GM21786 (cell line): Measurements from ENCODE around the gene TRIM44.

ENCODE experiments used
- ATAC-seq: cut with Tn5 transposase; IDR thresholded peaks from one replicate; pipeline ENCODE4 v1.9.1; 2021; ENCODE audit not compliant: unreplicated experiment

The TRIM44 gene

DNA sequence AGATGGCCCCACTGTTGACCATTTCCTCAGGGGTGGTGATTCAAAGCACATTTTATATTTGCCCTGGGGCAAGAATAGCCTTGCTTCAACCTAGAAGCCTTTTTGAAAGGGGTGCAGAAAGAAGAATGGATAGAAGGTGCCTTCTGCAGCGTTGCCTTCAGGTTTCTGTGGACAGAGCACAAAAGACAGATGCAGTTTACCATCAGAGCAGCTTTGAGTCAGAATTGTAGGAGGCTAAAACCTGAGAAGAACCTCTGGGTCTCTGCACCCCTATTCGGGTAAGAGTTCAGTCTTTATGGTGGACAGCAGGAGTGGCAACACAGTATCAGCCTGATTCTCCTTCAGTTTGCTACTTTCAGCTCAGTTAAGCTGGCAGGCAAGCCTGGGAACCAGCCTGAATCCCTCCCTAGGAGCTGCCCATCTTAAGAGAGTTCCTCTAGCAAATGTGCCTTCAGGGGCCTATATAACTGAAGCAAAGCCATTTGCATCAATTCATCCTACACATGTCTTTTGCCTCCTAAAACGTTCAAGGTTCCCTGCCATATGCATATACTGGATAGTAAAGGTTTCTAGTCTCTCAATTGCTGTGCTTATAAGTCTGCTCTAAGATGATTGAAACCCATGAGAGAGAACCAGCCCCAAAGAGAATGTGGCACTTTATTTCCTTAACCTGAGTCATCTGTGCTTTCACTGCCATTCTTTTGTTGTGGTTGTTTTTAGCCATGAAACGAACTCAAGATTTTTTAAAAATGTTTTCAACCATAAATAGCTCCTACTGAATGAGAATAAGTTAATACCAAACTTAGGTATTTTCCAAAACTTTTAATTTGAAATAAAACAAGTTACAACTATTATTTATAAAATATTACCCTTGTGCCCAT lies 123.0 kb downstream of the TRIM44 start:
- peak; percentile 51 for ATAC-seq

DNA sequence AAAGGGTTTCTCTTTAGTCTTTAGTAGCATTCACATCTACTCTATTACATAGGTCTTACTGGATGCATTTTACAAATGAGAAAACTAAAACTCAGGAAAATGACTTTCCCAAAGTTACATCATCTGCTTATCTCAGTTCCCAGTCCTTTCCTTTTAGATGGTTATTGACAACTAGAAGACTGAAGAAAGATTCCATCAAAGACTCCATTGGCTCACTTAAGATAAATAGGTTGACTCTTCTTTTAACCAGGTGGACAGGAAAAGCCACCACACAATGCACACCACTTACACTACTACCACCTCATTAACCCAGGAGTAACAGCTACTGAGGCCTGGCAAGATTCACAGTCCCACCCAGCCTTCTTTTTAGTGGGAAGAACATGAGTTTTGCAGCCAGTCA lies 123.6 kb downstream of the TRIM44 start:
- no peak for ATAC-seq

GRCh38 chr11:35787013-35787504 lies 124.5 kb downstream of the TRIM44 start:
- no peak for ATAC-seq

- ATAC-seq: no peak
Measured at GRCh38 chr11:35787626-35788025, 125.1 kb downstream of the TRIM44 start.

DNA sequence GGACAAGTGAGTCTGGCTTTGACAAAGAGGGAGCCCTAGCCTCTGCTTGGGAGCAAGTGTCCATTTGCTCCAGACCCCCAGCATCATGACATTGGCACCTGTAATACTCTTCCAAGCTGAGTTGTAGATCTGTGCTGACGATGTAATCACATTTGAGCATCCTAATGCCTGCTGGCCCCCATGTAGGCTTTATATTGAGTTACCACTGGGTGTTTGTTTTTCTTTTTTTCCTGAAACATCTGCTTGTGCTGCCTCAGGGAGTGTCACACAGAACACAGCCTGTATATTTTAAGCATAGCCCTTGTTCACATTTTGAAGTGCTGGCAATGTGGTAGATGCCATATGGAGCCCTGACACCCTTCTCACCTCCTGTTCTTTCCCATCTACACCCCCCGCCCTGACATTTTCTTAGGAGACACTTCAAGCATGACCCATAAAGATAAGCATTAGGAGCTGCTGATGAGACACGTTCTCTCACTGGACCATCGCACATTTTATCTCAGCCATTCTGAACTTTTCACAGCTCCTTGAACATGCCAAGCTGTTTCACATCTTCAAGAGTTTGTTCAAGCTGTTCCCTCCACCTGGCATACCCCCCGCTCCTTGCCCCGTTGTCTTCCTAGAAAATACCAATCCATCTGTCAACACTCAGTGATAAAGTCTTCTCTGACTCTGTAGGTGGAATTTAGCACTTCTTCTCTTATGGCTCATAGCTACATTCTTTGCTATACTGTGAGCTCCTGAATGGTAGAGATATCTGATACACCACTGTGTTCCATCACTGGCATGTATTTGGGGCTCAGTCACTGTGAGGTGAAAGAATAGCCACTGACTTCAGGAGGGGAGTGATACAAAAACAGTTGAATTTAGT lies 128.7 kb downstream of the TRIM44 start:
- no peak for ATAC-seq

DNA sequence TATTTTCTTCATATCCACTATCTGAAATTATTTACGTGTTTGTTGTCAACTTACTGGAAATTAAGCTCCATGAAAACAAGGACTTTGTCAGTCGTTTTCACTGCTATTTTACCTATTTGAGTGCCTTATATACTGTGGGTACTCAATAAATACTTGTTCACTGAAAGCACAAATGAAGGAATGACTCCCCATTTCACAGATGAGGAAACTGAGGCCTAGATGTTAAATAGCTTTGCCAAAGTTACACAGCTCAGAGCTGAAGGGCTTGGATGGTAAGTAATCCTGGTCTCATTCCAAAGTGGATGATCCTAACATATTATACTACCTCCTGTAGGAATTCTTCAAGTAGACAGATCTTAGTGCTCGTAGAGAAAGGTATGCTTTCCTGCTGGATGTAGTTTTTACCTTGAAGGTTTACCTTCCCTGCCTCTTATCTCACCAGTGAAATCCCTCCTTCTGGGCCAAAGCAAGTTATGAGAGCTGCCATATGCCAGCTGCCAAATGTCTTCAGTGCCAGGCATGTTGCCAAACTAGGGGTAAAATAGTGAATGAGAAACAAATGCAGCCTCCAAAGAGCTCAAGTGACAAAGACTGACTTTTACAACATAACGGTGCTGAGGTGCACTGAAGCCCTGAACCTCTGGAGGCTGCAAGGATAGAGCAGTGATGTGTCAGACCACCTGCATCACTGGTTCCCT lies 129.7 kb downstream of the TRIM44 start:
- no peak for ATAC-seq

GRCh38 chr11:35792846-35793192 lies 130.2 kb downstream of the TRIM44 start:
- ATAC-seq: peak; percentile 54

DNA sequence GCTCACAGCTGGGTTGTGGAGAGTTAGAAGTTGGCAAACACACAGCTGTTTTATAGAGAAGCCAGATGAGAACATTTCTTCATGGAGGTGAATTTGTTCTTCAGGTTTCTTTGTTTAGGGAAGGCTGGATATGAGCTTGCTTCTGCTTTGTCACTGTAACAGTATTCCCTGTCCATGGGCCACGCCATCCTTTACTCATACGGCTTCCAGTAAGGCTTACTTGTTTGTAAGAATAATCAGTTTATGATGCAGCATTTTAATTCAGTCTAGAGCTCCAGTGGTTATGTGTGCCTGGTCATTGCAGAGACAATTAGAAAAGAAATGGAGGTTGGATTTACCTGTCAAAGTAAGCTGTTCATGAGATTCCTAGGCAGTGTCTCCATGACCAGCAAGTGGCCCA lies 131.8 kb downstream of the TRIM44 start:
- ATAC-seq: no peak

- no peak for ATAC-seq
Measured at GRCh38 chr11:35794850-35795249, 132.3 kb downstream of the TRIM44 start.

DNA sequence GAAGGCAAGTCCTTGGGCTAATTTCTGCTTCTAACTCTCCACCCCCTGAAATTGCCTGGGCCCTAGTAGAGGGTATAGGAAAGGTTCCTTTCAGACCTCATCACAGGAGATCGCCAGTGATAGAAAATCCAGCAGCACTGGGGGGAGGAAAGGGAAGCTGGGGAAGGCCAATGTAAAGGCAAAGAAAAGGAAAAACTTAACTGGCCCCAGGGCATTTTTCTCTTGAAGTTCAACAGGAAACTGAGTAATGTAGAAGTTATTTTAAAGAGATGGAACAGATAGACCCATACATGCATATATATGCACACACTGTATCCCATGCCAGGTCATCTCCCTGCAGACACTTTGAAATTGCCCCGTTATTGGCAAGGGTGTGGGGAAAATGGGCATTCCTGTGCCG lies 134.0 kb downstream of the TRIM44 start:
- ATAC-seq: no peak

DNA sequence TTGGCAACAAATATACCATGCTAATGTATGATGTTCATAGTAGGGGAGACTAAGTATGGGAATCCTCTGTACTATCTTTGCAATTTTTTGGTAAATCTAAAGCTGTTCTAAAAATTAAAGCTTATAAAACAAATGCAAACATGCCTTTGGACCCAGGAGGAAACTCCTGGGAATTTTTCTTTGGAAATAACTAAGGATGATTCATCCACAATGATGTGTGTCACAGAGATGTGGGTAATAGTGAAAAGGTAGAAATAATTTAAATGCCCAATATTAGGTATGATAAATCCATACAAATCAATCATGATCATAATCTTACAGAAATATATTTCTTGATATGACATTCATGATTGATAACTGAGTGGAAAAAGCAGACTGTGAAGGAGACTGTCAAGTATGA lies 135.8 kb downstream of the TRIM44 start:
- ATAC-seq: no peak

- ATAC-seq: no peak
Measured at GRCh38 chr11:35798983-35799382, 136.4 kb downstream of the TRIM44 start.

GRCh38 chr11:35799655-35800054 lies 137.1 kb downstream of the TRIM44 start:
- no peak for ATAC-seq

GRCh38 chr11:35800970-35801953 lies 138.7 kb downstream of the TRIM44 start:
- peak; percentile 83 for ATAC-seq

GRCh38 chr11:35802221-35802620 lies 139.6 kb downstream of the TRIM44 start:
- no peak for ATAC-seq

- no peak for ATAC-seq
Measured at GRCh38 chr11:35802672-35803071, 140.1 kb downstream of the TRIM44 start.

DNA sequence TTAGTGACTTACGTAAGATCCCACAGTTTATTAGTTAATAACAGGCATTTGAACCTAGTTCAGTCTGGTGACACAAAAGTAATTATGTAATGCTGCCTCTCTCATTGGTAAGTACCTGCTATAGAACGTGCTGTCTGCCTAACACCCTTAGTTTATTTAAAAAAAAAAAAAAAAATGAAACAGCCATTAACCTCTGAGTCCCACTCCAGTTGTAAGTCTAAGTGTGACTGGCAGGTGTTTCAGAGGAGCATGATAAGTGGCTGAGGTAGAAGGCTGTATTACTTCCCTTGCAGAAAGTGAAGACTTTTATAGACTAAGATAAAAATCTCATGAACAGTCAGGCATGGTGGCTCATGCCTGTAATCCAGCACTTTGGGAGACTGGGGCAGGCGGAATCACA lies 140.5 kb downstream of the TRIM44 start:
- ATAC-seq: no peak

DNA sequence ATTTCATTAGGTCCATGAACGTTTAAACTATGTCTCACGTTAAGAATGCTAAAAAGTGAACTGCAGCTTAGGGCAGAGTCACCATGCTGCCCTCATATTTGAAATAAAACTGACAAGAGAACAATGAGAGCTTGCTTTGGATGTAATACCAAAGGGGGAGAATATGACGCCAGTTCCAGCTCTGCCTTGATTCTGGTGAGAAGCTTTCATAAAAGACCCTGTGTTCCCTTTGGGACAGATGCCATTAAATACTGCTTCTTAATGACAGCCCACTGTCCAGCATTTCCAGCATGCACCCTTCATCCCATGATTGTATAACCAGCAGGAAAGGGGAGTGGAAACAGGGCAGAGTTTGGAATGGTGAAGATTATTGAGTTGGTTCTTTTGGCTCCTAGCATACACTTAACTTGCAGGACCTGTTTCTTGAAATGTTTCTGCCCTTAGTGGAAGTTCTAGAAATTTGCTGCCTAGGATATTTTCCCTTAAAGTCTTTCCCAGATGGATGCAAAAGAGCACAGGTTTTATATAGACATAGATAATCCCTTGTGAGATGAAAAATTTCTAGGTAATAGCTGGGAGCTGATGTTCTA lies 142.0 kb downstream of the TRIM44 start:
- no peak for ATAC-seq

GRCh38 chr11:35809561-35809960 lies 147.0 kb downstream of the TRIM44 start:
- no peak for ATAC-seq
